Measurements from ENCODE around the gene NCAPG2. TPM values are rescaled to one million over a fixed set of nuclear protein-coding genes. Genes with fewer than 3 reads are reported as not detected.

Gene NCAPG2

DNA sequence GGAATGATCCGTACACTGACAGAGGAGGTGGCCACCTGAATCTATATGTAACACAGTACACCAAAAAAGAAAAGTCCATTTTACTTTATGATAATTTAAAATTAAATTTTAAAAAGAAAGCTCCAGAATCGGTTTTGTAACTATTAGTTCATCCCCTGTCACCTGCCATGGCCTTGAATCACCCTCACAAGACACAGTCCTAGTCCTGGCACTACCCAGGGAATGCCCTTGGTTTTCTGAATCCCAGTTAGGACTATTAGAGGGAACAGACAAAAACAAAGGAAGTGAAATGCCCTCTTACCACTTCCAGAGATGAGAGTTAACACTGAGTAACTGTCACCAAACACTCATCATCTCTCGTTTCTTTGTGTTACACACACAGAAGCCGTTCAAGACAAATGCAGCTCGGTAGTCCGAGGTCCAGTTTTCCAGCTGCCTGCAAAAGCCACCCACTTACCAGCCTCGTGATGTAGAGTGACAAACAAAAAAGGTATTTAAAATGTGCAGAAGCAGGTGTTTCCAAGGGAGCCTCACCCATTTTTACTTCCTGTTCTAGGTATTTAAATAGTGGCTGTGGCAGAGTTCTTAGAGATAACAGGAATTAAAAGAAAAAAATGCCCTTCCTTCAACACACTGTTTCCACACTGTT is 123.0 kb downstream of the NCAPG2 start:
- H2BK12ac ChIP-seq (ENCODE audit: low read length), result no peak overlapping the region
- H3K27ac ChIP-seq (replicated peaks; ENCODE audit: low read length), result no peak overlapping the region
- no peaks in the 10 kb centered on the region for H3K4me1 ChIP-seq (ENCODE audit: control insufficient read depth in 2 of 2, insufficient read depth in 1 of 2, low read depth in 1 of 2, low read length in 2 of 2)
- no peak overlapping the region for H4K91ac ChIP-seq (ENCODE audit: low read depth, low read length, poor library complexity)
- H2AK5ac ChIP-seq (ENCODE audit: low read depth, low read length), result no peak overlapping the region
- H3K79me1 ChIP-seq (ENCODE audit: low read depth, low read length), result no peaks in the 10 kb centered on the region
- peaks cover 8 to 34% (median 15%) of the 10 kb centered on the region in 3 experiments for H3K27me3 ChIP-seq (ENCODE audit: control insufficient read depth in 3 of 3, insufficient read depth in 3 of 3, low read depth in 1 of 3, low read length in 3 of 3)
- no peak overlapping the region for H2AFZ ChIP-seq (ENCODE audit: low read length)
- H3K4ac ChIP-seq (ENCODE audit: low read length), result no peak overlapping the region
- H3K4me3 ChIP-seq (ENCODE audit: low read length in 2 of 2), result no peak overlapping the region
- no peak overlapping the region for H3K14ac ChIP-seq (ENCODE audit: low read length)
- no peak overlapping the region for H3K9ac ChIP-seq (ENCODE audit: low read depth, low read length, poor library complexity)
- no peaks in the 10 kb centered on the region for H3K36me3 ChIP-seq (replicated peaks in 1 of 2; ENCODE audit: control insufficient read depth in 2 of 2, insufficient read depth in 2 of 2, low read length in 2 of 2)
- no peak overlapping the region for H2BK15ac ChIP-seq (ENCODE audit: low read length)
- WGBS, 2 donors (ENCODE audit: extremely low coverage in 2 of 2, insufficient read length in 2 of 2, insufficient replicate concordance in 1 of 2), result no CpG with 5 or more reads among the region's 7 CpGs
- H2BK5ac ChIP-seq (ENCODE audit: low read length), result no peak overlapping the region
- no peak for DNase-seq (ENCODE audit: low spot score)
- peaks cover 9 to 10% of the 10 kb centered on the region in 2 donors for H3K9me3 ChIP-seq (replicated peaks in 1 of 2; ENCODE audit: control insufficient read depth in 2 of 2, insufficient read depth in 1 of 2, low read depth in 1 of 2, low read length in 2 of 2)
- H2BK120ac ChIP-seq (ENCODE audit: low read depth, low read length), result no peak overlapping the region
- no peak overlapping the region for H3K23ac ChIP-seq (ENCODE audit: low read depth, low read length, poor library complexity)
- H3K4me2 ChIP-seq (ENCODE audit: insufficient read depth, low read length, poor library complexity, severe bottlenecking), result no peak overlapping the region
- no peak overlapping the region for H4K8ac ChIP-seq (ENCODE audit: low read depth, low read length)
- H3K18ac ChIP-seq (ENCODE audit: low read length), result no peak overlapping the region

Small RNAs within 50 kb of the gene (small RNA-seq; reads per million reads assigned to genes)
- gene MIR5707 (ENCODE audit: insufficient read depth) (not detected), gene THAP5P1 (ENCODE audit: insufficient read depth) (not detected)

All from neuronal stem cell (in vitro differentiated cells).